H1 (cell line): Measurements from ENCODE around the gene EIF3J. TPM values are rescaled to one million over a fixed set of nuclear protein-coding genes. Genes with fewer than 3 reads are reported as not detected.

Experiments
- ASH2L ChIP-seq: fragments of 200-600, 300-600 bp; sonication (generic); IDR thresholded peaks from one replicate; pipeline ENCODE4 v1.7.1; 2017; ENCODE audit warnings: low read length
- HDAC6 ChIP-seq: IDR thresholded peaks from one replicate; pipeline ENCODE4 v1.7.1; 2012; ENCODE audit warnings: low read depth, mild to moderate bottlenecking, inconsistent platforms, low read length, moderate library complexity
- RBBP5 ChIP-seq: IDR thresholded peaks from 2 replicates; pipeline ENCODE4 v1.7.1; 2012; ENCODE audit warnings: low read depth, mild to moderate bottlenecking, inconsistent platforms, low read length, moderate library complexity, borderline replicate concordance
- RFX5 ChIP-seq: IDR thresholded peaks from 2 replicates; pipeline ENCODE4 v1.6.1; 2011; ENCODE audit warnings: low read depth, low read length, improper control_type of control experiment, borderline replicate concordance
- RXRA ChIP-seq: IDR thresholded peaks from 2 replicates; pipeline ENCODE4 v1.6.1; 2011; ENCODE audit warnings: low read depth, mild to moderate bottlenecking, low read length, moderate library complexity; ENCODE audit not compliant: insufficient read depth
- polyA plus RNA-seq, 7 experiments: library from polyadenylated mRNA; depleted of rRNA in 3 of 7; stranded (reverse) in 5 of 7; unstranded in 2 of 7; fragments of >200 nt in 5 of 7; fragments of 200-250 nt in 2 of 7; gene quantifications; 1 replicate in 5 of 7; 2 replicates in 1 of 7; 4 replicates in 1 of 7; pipeline versions ENCODE4 v1.2.1 to v1.2.3, GENCODE V29; 2011 to 2013; ENCODE audit warnings: missing spikeins in 2 of 7, mixed read lengths in 2 of 7
- total RNA-seq: library from RNA; stranded (reverse); fragmentation: NEBNext Ultra II Directional; extraction: Animal tissue kit (Norgen Biotek cat#: 25700); gene quantifications from 2 replicates; pipeline ENCODE4 v1.2.1, GENCODE V29; 2021
- TF ChIP-seq, protein P1 (sequence below): fragments of 300-600 bp; sonication (generic); IDR thresholded peaks from 2 replicates; pipeline ENCODE4 v1.7.1; 2012; ENCODE audit warnings: low read length, moderate library complexity, mild to moderate bottlenecking, inconsistent platforms; ENCODE audit not compliant: insufficient replicate concordance

EIF3J gene
- total and polyA plus RNA-seq, 2 of the 8 experiments (the other 6 are each of a cell fraction or from before 2014, with no cell fraction given) = 26.8 to 119 TPM

DNA sequence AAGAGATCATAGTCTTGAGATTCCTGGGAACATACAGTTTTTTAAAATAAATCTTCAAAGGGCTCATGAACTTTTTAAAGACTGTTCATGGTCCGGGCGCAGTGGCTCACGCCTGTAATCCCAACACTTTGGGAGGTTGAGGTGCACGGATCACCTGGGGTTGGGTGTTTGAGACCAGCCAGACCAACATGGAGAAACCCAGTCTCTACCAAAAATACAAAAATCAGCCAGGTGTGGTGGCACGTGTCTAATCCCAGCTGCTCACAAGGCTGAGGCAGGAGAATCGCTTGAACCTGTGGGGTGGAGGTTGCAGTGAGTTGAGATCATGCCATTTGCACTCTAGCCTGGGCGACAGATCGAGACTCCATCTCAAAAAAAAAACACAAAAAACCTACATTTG, 41.4 kb upstream of the EIF3J start (continued):
- TF ChIP-seq, protein P1, sequence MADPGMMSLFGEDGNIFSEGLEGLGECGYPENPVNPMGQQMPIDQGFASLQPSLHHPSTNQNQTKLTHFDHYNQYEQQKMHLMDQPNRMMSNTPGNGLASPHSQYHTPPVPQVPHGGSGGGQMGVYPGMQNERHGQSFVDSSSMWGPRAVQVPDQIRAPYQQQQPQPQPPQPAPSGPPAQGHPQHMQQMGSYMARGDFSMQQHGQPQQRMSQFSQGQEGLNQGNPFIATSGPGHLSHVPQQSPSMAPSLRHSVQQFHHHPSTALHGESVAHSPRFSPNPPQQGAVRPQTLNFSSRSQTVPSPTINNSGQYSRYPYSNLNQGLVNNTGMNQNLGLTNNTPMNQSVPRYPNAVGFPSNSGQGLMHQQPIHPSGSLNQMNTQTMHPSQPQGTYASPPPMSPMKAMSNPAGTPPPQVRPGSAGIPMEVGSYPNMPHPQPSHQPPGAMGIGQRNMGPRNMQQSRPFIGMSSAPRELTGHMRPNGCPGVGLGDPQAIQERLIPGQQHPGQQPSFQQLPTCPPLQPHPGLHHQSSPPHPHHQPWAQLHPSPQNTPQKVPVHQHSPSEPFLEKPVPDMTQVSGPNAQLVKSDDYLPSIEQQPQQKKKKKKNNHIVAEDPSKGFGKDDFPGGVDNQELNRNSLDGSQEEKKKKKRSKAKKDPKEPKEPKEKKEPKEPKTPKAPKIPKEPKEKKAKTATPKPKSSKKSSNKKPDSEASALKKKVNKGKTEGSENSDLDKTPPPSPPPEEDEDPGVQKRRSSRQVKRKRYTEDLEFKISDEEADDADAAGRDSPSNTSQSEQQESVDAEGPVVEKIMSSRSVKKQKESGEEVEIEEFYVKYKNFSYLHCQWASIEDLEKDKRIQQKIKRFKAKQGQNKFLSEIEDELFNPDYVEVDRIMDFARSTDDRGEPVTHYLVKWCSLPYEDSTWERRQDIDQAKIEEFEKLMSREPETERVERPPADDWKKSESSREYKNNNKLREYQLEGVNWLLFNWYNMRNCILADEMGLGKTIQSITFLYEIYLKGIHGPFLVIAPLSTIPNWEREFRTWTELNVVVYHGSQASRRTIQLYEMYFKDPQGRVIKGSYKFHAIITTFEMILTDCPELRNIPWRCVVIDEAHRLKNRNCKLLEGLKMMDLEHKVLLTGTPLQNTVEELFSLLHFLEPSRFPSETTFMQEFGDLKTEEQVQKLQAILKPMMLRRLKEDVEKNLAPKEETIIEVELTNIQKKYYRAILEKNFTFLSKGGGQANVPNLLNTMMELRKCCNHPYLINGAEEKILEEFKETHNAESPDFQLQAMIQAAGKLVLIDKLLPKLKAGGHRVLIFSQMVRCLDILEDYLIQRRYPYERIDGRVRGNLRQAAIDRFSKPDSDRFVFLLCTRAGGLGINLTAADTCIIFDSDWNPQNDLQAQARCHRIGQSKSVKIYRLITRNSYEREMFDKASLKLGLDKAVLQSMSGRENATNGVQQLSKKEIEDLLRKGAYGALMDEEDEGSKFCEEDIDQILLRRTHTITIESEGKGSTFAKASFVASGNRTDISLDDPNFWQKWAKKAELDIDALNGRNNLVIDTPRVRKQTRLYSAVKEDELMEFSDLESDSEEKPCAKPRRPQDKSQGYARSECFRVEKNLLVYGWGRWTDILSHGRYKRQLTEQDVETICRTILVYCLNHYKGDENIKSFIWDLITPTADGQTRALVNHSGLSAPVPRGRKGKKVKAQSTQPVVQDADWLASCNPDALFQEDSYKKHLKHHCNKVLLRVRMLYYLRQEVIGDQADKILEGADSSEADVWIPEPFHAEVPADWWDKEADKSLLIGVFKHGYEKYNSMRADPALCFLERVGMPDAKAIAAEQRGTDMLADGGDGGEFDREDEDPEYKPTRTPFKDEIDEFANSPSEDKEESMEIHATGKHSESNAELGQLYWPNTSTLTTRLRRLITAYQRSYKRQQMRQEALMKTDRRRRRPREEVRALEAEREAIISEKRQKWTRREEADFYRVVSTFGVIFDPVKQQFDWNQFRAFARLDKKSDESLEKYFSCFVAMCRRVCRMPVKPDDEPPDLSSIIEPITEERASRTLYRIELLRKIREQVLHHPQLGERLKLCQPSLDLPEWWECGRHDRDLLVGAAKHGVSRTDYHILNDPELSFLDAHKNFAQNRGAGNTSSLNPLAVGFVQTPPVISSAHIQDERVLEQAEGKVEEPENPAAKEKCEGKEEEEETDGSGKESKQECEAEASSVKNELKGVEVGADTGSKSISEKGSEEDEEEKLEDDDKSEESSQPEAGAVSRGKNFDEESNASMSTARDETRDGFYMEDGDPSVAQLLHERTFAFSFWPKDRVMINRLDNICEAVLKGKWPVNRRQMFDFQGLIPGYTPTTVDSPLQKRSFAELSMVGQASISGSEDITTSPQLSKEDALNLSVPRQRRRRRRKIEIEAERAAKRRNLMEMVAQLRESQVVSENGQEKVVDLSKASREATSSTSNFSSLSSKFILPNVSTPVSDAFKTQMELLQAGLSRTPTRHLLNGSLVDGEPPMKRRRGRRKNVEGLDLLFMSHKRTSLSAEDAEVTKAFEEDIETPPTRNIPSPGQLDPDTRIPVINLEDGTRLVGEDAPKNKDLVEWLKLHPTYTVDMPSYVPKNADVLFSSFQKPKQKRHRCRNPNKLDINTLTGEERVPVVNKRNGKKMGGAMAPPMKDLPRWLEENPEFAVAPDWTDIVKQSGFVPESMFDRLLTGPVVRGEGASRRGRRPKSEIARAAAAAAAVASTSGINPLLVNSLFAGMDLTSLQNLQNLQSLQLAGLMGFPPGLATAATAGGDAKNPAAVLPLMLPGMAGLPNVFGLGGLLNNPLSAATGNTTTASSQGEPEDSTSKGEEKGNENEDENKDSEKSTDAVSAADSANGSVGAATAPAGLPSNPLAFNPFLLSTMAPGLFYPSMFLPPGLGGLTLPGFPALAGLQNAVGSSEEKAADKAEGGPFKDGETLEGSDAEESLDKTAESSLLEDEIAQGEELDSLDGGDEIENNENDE = no peak
- TF ChIP-seq RXRA = no peak
- no peak for TF ChIP-seq ASH2L
- no peak for TF ChIP-seq HDAC6
- no peak for TF ChIP-seq RFX5
- TF ChIP-seq RBBP5 = no peak
